Gastroesophageal sphincter (tissue), 4 donors: ENCODE measurements around the gene ZBTB42. TPM values are rescaled to one million over a fixed set of nuclear protein-coding genes. Genes with fewer than 3 reads are reported as not detected.
A peak's percentile ranks its signal among the peaks of the same experiment; 100 is the strongest.

Source experiments
- ATAC-seq: fragments of 150-250 bp; one replicate; pipeline ENCODE4 v1.9.1; 2016; ENCODE audit warnings: mild to moderate bottlenecking, moderate library complexity
- H3K27ac ChIP-seq, 4 donors: fragments of 200-600 bp; sonication (generic) in 3 of 4; 1 replicate in 3 of 4; 2 replicates in 1 of 4; pipeline ENCODE4 v1.5.1; 2016 to 2019
- H3K27me3 ChIP-seq: fragments of 200-600 bp; sonication (generic); one replicate; pipeline ENCODE4 v1.5.1; 2019
- H3K36me3 ChIP-seq, 2 donors: fragments of 200-600 bp; sonication (generic); one replicate each; pipeline ENCODE4 v1.5.1; 2019; ENCODE audit warnings: control low read depth in 1 of 2
- H3K4me1 ChIP-seq, 3 donors: fragments of 200-600 bp; sonication (generic); 1 replicate in 2 of 3; 2 replicates in 1 of 3; pipeline ENCODE4 v1.5.1; 2016 to 2019; ENCODE audit warnings: control low read depth in 2 of 3
- H3K4me3 ChIP-seq, 2 donors: fragments of 200-600 bp; sonication (generic); one replicate each; pipeline ENCODE4 v1.5.1; 2019; ENCODE audit warnings: mild to moderate bottlenecking in 1 of 2, moderate library complexity in 1 of 2
- H3K9me3 ChIP-seq, 3 donors: fragments of 200-600 bp; sonication (generic); one replicate each; pipeline ENCODE4 v1.5.1; 2017 to 2019; ENCODE audit warnings: control low read depth in 2 of 3
- CTCF ChIP-seq, 4 experiments: fragments of 200-600 bp in 2 of 4; fragments of 450-650 bp in 2 of 4; sonication (generic) in 1 of 4; IDR thresholded peaks; one replicate each; pipeline ENCODE4 v1.5.1; 2017 to 2019; ENCODE audit warnings: antibody characterized with exemption in 4 of 4, mild to moderate bottlenecking in 2 of 4, moderate library complexity in 2 of 4
- EP300 ChIP-seq: sonication (generic); formaldehyde crosslinking; IDR thresholded peaks from one replicate; pipeline ENCODE4 v1.6.1; 2017; ENCODE audit warnings: antibody characterized with exemption, mild to moderate bottlenecking
- POLR2A ChIP-seq, 2 donors: fragments of 450-650 bp; IDR thresholded peaks; one replicate each; pipeline ENCODE4 v1.6.1; 2017; ENCODE audit warnings: antibody characterized with exemption in 2 of 2, mild to moderate bottlenecking in 2 of 2, moderate library complexity in 1 of 2
- POLR2AphosphoS5 ChIP-seq: sonication (generic); formaldehyde crosslinking; IDR thresholded peaks from one replicate; pipeline ENCODE4 v1.6.1; 2017; ENCODE audit warnings: antibody characterized with exemption
- WGBS, 2 donors: methylation state at CpG; one replicate each; pipeline ENCODE4 v1.1.5; 2018; ENCODE audit warnings: low coverage in 1 of 2; 5-methylcytosine and 5-hydroxymethylcytosine counted together
- total RNA-seq, 4 donors: library from RNA; depleted of rRNA; stranded (reverse); fragments of >200 nt; gene quantifications; one replicate each; pipeline ENCODE4 v1.1.0, GENCODE V29; 2016

ZBTB42 gene
- total RNA-seq, 4 donors from 2014 or later: 2.0 to 4.8 (median 3.2) TPM

GRCh38 chr14:104776961-104777807 lies 23.7 kb upstream of the ZBTB42 start:
- 62% methylated on average over 6 of the region's 16 CpGs; no CpG with 5 or more reads in 1 of the 2 donors for WGBS, 2 donors
- no peak for TF ChIP-seq POLR2A (IDR thresholded peaks at IDR 0.05)
- no peak for TF ChIP-seq POLR2AphosphoS5
- TF ChIP-seq CTCF (IDR thresholded peaks at IDR 0.05): no peak
- no peak for TF ChIP-seq EP300
- no peaks in the 10 kb centered on the region for H3K27me3 ChIP-seq
- no peaks in the 10 kb centered on the region for H3K9me3 ChIP-seq
- peak overlapping the region in 1 of 4 donors; percentile 37 for H3K27ac ChIP-seq
- no peak for ATAC-seq
- peaks cover 0 to 90% of the 10 kb centered on the region in 2 donors for H3K36me3 ChIP-seq
- H3K4me3 ChIP-seq: no peak overlapping the region
- H3K4me1 ChIP-seq: peaks cover 0 to 18% (median 0%) of the 10 kb centered on the region in 3 donors

GRCh38 chr14:104777808-104778249 lies 23.1 kb upstream of the ZBTB42 start:
- peaks cover 0 to 25% (median 0%) of the 10 kb centered on the region in 3 donors for H3K4me1 ChIP-seq
- H3K27ac ChIP-seq: peak overlapping the region in 1 of 4 donors; percentile 37
- TF ChIP-seq POLR2A (IDR thresholded peaks at IDR 0.05) (no peak), POLR2AphosphoS5 (no peak), EP300 (no peak), CTCF (IDR thresholded peaks at IDR 0.05) (no peak)
- H3K4me3 ChIP-seq: no peak overlapping the region
- ATAC-seq: no peak
- WGBS, 2 donors: 75% methylated on average over 8 of the region's 15 CpGs; no CpG with 5 or more reads in 1 of the 2 donors
- H3K27me3 ChIP-seq: no peaks in the 10 kb centered on the region
- no peaks in the 10 kb centered on the region for H3K9me3 ChIP-seq
- peaks cover 0 to 86% of the 10 kb centered on the region in 2 donors for H3K36me3 ChIP-seq

DNA sequence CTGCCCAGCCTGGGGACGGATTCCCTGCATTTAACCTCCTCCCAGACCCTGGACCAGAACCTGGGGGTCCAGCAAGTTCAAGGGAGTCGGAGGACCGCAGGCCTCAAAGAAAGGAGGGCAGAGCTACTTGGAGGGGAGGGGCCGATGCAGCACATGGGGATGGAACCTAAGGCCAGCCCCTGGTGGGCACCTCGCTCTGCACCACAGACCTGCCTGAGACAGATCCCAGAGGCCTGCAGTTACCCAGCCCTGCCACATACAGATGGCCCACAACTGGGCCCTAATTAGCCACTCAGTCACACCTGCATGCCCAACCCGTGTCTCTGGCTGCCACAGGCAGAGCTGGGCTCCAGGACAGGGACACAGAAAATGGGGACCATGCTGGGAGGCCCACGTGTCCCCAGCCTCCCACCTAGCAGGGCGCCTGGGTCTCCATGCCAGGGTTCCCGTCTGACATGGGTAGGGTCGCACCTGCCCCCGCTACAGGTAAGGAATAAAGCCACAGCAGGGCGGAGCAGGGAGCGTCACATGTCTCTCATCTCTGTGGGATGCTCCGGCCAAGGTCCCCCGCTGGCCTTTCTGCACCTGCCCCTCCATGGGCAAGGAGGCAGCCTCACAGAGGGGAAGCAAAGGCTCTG lies 22.1 kb upstream of the ZBTB42 start:
- TF ChIP-seq POLR2AphosphoS5 (no peak), POLR2A (IDR thresholded peaks at IDR 0.05) (no peak), EP300 (no peak), CTCF (IDR thresholded peaks at IDR 0.05) (no peak)
- H3K4me1 ChIP-seq: peaks cover 0 to 34% (median 0%) of the 10 kb centered on the region in 3 donors
- H3K27ac ChIP-seq: no peak overlapping the region
- H3K36me3 ChIP-seq: peaks cover 0 to 76% of the 10 kb centered on the region in 2 donors
- no peaks in the 10 kb centered on the region for H3K27me3 ChIP-seq
- H3K9me3 ChIP-seq: no peaks in the 10 kb centered on the region
- H3K4me3 ChIP-seq: no peak overlapping the region
- WGBS, 2 donors: no CpG with 5 or more reads among the region's 15 CpGs
- no peak for ATAC-seq

GRCh38 chr14:104779776-104780512 lies 21.0 kb upstream of the ZBTB42 start:
- no peak for ATAC-seq
- peaks cover 0 to 45% (median 5%) of the 10 kb centered on the region in 3 donors for H3K4me1 ChIP-seq
- no CpG with 5 or more reads among the region's 32 CpGs for WGBS, 2 donors
- peaks cover 0 to 65% of the 10 kb centered on the region in 2 donors for H3K36me3 ChIP-seq
- no peak overlapping the region for H3K4me3 ChIP-seq
- H3K9me3 ChIP-seq: no peaks in the 10 kb centered on the region
- TF ChIP-seq POLR2A (IDR thresholded peaks at IDR 0.05) (no peak), EP300 (no peak), CTCF (IDR thresholded peaks at IDR 0.05) (no peak), POLR2AphosphoS5 (no peak)
- no peaks in the 10 kb centered on the region for H3K27me3 ChIP-seq
- H3K27ac ChIP-seq: peak overlapping the region in 1 of 4 donors; percentile 24
